Stimulated activated CD4-positive, alpha-beta T cell treated with anti-CD3 and anti-CD28 coated beads, Interleukin-12 subunit alpha, Interleukin-12 subunit beta, amount 100 ng/mL, for 4 hours (primary cell): ENCODE data around the gene MROH9.
"Not testable (repeated sequence)": the region's sequence is repeated elsewhere in the genome, so short reads cannot be mapped to it uniquely, and the experiment has no call there.

Source experiments
- DNase-seq: peaks from one replicate; pipeline ENCODE4 v3.0.0-alpha.2; 2020

MROH9 gene, protein sequence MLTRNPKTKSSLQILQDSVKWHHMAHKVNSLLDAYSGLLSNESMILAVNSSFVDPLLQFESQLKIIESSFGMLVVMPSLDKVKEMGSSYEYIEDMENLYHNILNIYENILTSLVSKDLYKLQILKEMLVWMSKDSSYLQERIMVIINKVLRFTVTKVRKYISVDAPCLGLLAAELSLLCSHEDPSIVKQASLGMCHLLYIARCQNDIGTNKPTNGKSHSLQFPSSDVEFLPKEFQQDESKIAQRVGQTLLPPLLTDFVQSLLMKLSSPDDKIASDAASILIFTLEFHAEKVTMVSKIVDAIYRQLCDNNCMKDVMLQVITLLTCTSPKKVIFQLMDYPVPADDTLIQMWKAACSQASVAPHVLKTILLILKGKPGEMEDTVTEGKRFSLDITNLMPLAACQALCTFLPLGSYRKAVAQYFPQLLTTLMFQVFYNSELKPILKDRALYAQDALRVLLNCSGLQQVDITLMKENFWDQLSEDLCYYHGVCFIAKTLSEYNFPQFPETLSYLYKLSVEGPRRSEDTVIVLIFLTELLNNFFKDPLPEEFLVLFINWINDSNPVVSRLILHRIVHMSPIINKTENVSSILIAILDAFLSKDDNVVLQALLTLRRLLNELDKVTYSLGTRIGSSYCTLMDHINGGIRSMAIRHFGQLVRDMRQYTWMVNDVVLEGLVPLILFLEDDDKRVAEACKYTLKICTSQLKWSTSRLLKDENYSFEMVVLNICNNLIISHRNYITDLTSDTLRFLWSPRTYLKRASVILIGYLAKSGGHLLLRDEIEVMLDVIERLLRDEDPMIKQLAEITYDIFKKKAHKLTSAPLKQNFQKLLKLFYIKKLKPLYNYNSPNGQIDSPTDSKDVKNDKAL

GRCh38 chr1:170935231-170935630 lies at the start of gene MROH9:
Gene MROH9 (plus strand): TSS chr1:170935534. CDS start chr1:170945557, 10,023 bp downstream.
- no peak for DNase-seq

- no peak for DNase-seq
Measured at GRCh38 chr1:170885551-170885950, 49.8 kb upstream of the MROH9 start.

GRCh38 chr1:170886460-170886859 lies 48.9 kb upstream of the MROH9 start:
- no peak for DNase-seq

- no peak for DNase-seq
Measured at GRCh38 chr1:170887726-170888125, 47.6 kb upstream of the MROH9 start.

- DNase-seq, result no peak
Measured at GRCh38 chr1:170891872-170892271, 43.5 kb upstream of the MROH9 start.

- DNase-seq, result no peak
Measured at GRCh38 chr1:170893655-170894297, 41.6 kb upstream of the MROH9 start.

GRCh38 chr1:170903961-170904360 lies 31.4 kb upstream of the MROH9 start:
- DNase-seq, result no peak

GRCh38 chr1:170908942-170909341 lies 26.4 kb upstream of the MROH9 start:
- no peak for DNase-seq

DNA sequence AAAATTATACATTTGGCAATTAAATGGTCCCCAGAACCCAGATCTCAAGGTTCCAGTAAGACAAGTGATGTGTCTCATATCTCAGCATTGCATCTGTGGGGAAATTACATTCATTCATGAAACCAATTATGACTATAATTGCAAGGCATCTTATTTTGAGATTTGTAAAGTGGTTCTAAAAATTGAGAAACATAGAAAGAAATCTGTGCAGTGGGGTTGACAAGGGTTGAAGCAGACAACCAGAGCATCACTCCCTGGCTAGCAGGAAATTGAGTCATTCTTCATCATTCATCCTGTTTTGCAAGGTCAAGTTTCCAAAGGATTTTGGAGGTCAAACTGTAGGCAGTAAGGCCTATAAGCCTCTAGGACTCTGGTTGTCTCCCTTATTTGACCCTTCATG lies 25.1 kb upstream of the MROH9 start:
- no peak for DNase-seq

DNA sequence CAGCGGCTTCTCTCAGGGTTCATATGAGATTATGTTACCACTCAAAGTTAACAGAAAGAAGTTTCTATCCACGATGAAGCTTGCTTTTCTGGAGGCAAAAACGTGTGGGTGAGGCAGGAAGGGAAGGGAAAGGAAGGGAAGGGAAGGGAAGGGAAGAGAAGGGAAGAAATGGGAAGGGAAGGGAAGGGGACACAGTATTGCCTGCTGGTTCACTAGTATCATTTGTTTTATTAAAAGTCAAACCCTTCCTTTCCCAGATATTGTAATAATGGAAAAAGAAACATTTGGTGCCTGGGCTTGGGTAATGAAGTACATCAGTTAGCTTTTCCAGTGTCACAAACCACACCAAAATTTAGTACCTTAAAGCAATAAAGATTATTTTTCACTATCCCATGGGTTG lies 18.0 kb upstream of the MROH9 start:
- no peak for DNase-seq

GRCh38 chr1:170924656-170925055 lies 10.7 kb upstream of the MROH9 start:
- not testable (repeated sequence) for DNase-seq

- DNase-seq, result no peak
Measured at GRCh38 chr1:170927955-170928840, 7.1 kb upstream of the MROH9 start.

GRCh38 chr1:170929412-170929834 lies 5.9 kb upstream of the MROH9 start:
- DNase-seq, result no peak

GRCh38 chr1:170929835-170930554 lies 5.3 kb upstream of the MROH9 start:
- peak; percentile 0 for DNase-seq

DNA sequence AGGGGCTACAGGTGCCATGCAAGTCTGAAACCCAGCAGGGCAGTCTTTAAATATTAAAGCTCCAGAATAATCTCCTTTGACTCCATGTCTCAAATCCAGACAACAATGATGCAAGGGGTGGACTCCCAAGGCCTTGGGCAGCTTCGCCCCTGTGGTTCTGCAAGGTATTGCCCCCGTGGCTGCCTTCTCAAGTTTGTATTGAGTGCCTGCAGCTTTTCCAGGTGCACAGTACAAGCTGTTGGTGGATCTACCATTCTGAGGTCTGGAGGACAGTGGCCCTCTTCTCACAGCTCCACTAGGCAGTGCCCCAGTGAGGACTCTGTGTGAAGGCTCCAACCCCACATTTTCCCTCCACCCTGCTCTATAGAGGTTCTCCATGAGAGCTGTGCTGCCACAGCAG lies 3.7 kb upstream of the MROH9 start:
- no peak for DNase-seq

- DNase-seq, result no peak
Measured at GRCh38 chr1:170932236-170932635, 3.1 kb upstream of the MROH9 start.

DNA sequence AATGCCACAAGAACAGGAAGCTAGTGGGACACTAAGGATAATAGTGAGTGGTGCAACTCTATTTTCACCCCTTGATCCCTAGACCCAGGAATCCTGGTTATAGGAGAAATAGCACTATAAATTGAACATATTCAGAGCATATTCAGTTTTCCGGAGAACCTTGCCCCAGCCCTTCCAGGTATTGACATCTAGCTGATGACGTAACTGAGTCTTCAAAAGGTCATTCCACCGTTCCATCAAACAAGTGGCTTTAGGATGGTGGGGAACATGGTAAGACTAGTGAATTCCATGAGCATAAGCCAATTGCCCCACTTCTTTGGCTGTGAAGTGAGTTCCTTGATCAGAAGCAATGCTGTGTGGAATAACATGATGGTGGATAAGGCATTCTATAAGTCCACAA lies 2.9 kb downstream of the MROH9 start:
- DNase-seq, result no peak

GRCh38 chr1:170939476-170939875 lies 4.1 kb downstream of the MROH9 start:
- DNase-seq, result no peak

GRCh38 chr1:170951744-170952143 lies 16.4 kb downstream of the MROH9 start:
- DNase-seq, result not testable (repeated sequence)

- no peak for DNase-seq
Measured at GRCh38 chr1:170959385-170959784, 24.1 kb downstream of the MROH9 start.

GRCh38 chr1:170964506-170964905 lies 29.2 kb downstream of the MROH9 start:
- DNase-seq, result no peak
